ENCODE data around the gene BDNF. TPM values are rescaled to one million over a fixed set of nuclear protein-coding genes. Genes with fewer than 3 reads are reported as not detected.

The BDNF gene
- total and polyA plus RNA-seq, 2 of the 8 experiments (the other 6 are each of a cell fraction or from before 2014, with no cell fraction given), result 2.4 to 5.4 TPM

GRCh38 chr11:27699242-27699925 lies 871 bp downstream of the BDNF start (continued):
- TF ChIP-seq HDAC2 (IDR thresholded peaks at IDR 0.05; ENCODE audit: borderline replicate concordance in 1 of 2, low read depth in 2 of 2, low read length in 2 of 2), result peak in 1 of 2 experiments; percentile 29; a peak in 2 of 4 replicates
